K562 (cell line): Measurements from ENCODE around the gene DDR1. TPM values are rescaled to one million over a fixed set of nuclear protein-coding genes. Genes with fewer than 3 reads are reported as not detected.

Experiments used
- ATF1 ChIP-seq, 2 experiments: fragments of 450-650 bp in 1 of 2; IDR thresholded peaks; 2 replicates each; pipeline ENCODE4 v1.6.1; 2016; ENCODE audit warnings: missing compliant biosample characterization in 1 of 2, missing genetic modification characterization in 1 of 2
- BDP1 ChIP-seq: IDR thresholded peaks from 3 replicates; pipeline ENCODE4 v1.6.1; 2011; ENCODE audit not compliant: insufficient read length, insufficient read depth
- BRF1 ChIP-seq: IDR thresholded peaks from 3 replicates; pipeline ENCODE4 v1.6.1; 2011; ENCODE audit warnings: borderline replicate concordance, mild to moderate bottlenecking; ENCODE audit not compliant: insufficient read length; ENCODE audit errors: extremely low read depth
- CC2D1A ChIP-seq: fragments of 450-650 bp; IDR thresholded peaks from 2 replicates; pipeline ENCODE4 v1.6.1; 2017; ENCODE audit warnings: mild to moderate bottlenecking
- CLOCK ChIP-seq: fragments of 250-450 bp; sonication (Bioruptor Pico); IDR thresholded peaks from 2 replicates; pipeline ENCODE4 v1.4.0; 2020; ENCODE audit warnings: mild to moderate bottlenecking, moderate library complexity, borderline replicate concordance
- FIP1L1 ChIP-seq: fragments of 200-400 bp; formaldehyde crosslinking; IDR thresholded peaks from 2 replicates; pipeline ENCODE4 v1.6.1; 2018; ENCODE audit warnings: mild to moderate bottlenecking, low read depth, low read length; ENCODE audit not compliant: poor library complexity, severe bottlenecking
- JUN ChIP-seq, 2 experiments: sonication (generic) in 1 of 2; formaldehyde crosslinking in 1 of 2; IDR thresholded peaks; 2 replicates each; pipeline versions ENCODE4 v1.6.1 to v1.8.0; 2012 to 2022; ENCODE audit warnings: borderline replicate concordance in 2 of 2, mild to moderate bottlenecking in 2 of 2, improper control_type of control experiment in 1 of 2, low read depth in 1 of 2, low read length in 1 of 2, missing genetic modification reagents in 1 of 2
- L3MBTL2 ChIP-seq: fragments of 450-650 bp; IDR thresholded peaks from 2 replicates; pipeline ENCODE4 v1.6.1; 2016; ENCODE audit warnings: mild to moderate bottlenecking, moderate library complexity
- MAFG ChIP-seq: fragments of 450-650 bp; conservative IDR thresholded peaks from 2 replicates; pipeline ENCODE4 v1.6.1; 2016; ENCODE audit warnings: missing genetic modification characterization, missing compliant biosample characterization
- MAX ChIP-seq: sonication (generic); formaldehyde crosslinking; IDR thresholded peaks from 2 replicates; pipeline ENCODE4 v1.9.0; 2022; ENCODE audit warnings: mild to moderate bottlenecking, missing genetic modification reagents
- MEF2A ChIP-seq: IDR thresholded peaks from 2 replicates; pipeline ENCODE4 v1.6.1; 2011; ENCODE audit warnings: low read depth, mild to moderate bottlenecking, low read length, moderate library complexity; ENCODE audit not compliant: control insufficient read depth
- MTA3 ChIP-seq: fragments of 450-650 bp; formaldehyde crosslinking; IDR thresholded peaks from 2 replicates; pipeline ENCODE4 v1.6.1; 2017; ENCODE audit warnings: mild to moderate bottlenecking, borderline replicate concordance
- NCOA6 ChIP-seq: fragments of 450-650 bp; IDR thresholded peaks from 2 replicates; pipeline ENCODE4 v1.6.1; 2017; ENCODE audit warnings: mild to moderate bottlenecking
- POLR2H ChIP-seq: IDR thresholded peaks from 2 replicates; pipeline ENCODE4 v1.6.1; 2016; ENCODE audit warnings: missing genetic modification characterization, low read depth, mild to moderate bottlenecking, control low read depth, missing compliant biosample characterization, moderate library complexity
- PTBP1 ChIP-seq: fragments of 200-400 bp; formaldehyde crosslinking; IDR thresholded peaks from 2 replicates; pipeline ENCODE4 v1.6.1; 2017; ENCODE audit warnings: low read depth, low read length
- SUPT5H ChIP-seq: fragments of 450-650 bp; IDR thresholded peaks from 2 replicates; pipeline ENCODE4 v1.6.1; 2016
- ZBED1 ChIP-seq: IDR thresholded peaks from 2 replicates; pipeline ENCODE4 v1.6.1; 2014
- ZBTB43 ChIP-seq: sonication (generic); formaldehyde crosslinking; IDR thresholded peaks from 2 replicates; pipeline ENCODE4 v1.8.0; 2023; ENCODE audit warnings: mild to moderate bottlenecking, missing genetic modification reagents
- ZC3H8 ChIP-seq: fragments of 450-650 bp; IDR thresholded peaks from 2 replicates; pipeline ENCODE4 v1.6.1; 2017
- ZNF449 ChIP-seq: fragments of 250-450 bp; sonication (Bioruptor Pico); IDR thresholded peaks from 2 replicates; pipeline ENCODE4 v1.8.0; 2022; ENCODE audit warnings: moderate library complexity, mild to moderate bottlenecking, inconsistent platforms
- ZNF639 ChIP-seq, 2 experiments: fragments of 200-800 bp in 1 of 2; sonication (Bioruptor generic) in 1 of 2; sonication (generic) in 1 of 2; formaldehyde crosslinking in 1 of 2; IDR thresholded peaks in 1 of 2; conservative IDR thresholded peaks in 1 of 2; 2 replicates each; pipeline versions ENCODE4 v1.5.0 to v1.6.1; 2016 to 2020; ENCODE audit warnings: missing compliant biosample characterization in 1 of 2, missing genetic modification characterization in 1 of 2, missing genetic modification reagents in 1 of 2
- ZNF76 ChIP-seq: fragments of 250-450 bp; sonication (Bioruptor Pico); IDR thresholded peaks from 2 replicates; pipeline ENCODE4 v1.4.0; 2020; ENCODE audit warnings: mild to moderate bottlenecking, moderate library complexity, borderline replicate concordance
- polyA plus RNA-seq, 8 experiments: library from polyadenylated mRNA; depleted of rRNA in 4 of 8; stranded (reverse) in 5 of 8; unstranded in 3 of 8; fragments of >200 nt; fragmentation: Nextera tagmentation in 2 of 8; fragmentation: Illumina TruSeq in 1 of 8; extraction: Ambion mirVana in 2 of 8; extraction: Trizol in 1 of 8; gene quantifications; 2 replicates each; pipeline versions ENCODE4 v1.2.1 to v1.2.3, GENCODE V29; 2011 to 2014; ENCODE audit warnings: inconsistent platforms in 1 of 8, missing spikeins in 1 of 8
- total RNA-seq, 7 experiments: library from RNA; depleted of rRNA in 6 of 7; stranded (reverse); fragments of >200 nt in 6 of 7; fragmentation: Illumina TruSeq in 2 of 7; extraction: Trizol in 2 of 7; gene quantifications; 2 replicates each; pipeline versions ENCODE4 v1.2.1 to v1.2.3, GENCODE V29; 2011 to 2021; ENCODE audit warnings: low replicate concordance in 1 of 7

Gene DDR1
- total and polyA plus RNA-seq, 9 of the 15 experiments (the other 6 are each of a cell fraction or from before 2014, with no cell fraction given), result 1.4 to 44.6 (median 12.2) TPM

- no peak for TF ChIP-seq BRF1
- TF ChIP-seq MTA3, result no peak
- no peak for TF ChIP-seq NCOA6
- TF ChIP-seq ZBED1, result no peak
- TF ChIP-seq SUPT5H, result no peak
- TF ChIP-seq ZNF76, result no peak
- TF ChIP-seq ZNF449 (CRISPR knock-in tag), result peak; percentile 76; the same call in 1 of the 2 replicates
- TF ChIP-seq L3MBTL2, result no peak
- TF ChIP-seq FIP1L1, result no peak
- no peak for TF ChIP-seq MAX (CRISPR knock-in tag)
- no peak for TF ChIP-seq JUN (IDR thresholded peaks at IDR 0.05; ENCODE audit: borderline replicate concordance, low read depth, low read length)
- TF ChIP-seq JUN (CRISPR knock-in tag; IDR thresholded peaks at IDR 0.05; ENCODE audit: borderline replicate concordance), result no peak
- no peak for TF ChIP-seq ZBTB43 (CRISPR knock-in tag)
- peak; percentile 36; the same call in 1 of the 2 replicates for TF ChIP-seq MAFG (tag)
- no peak for TF ChIP-seq CC2D1A
- no peak for TF ChIP-seq POLR2H
- no peak for TF ChIP-seq CLOCK
- TF ChIP-seq ZC3H8, result no peak
- no peak for TF ChIP-seq BDP1
- no peak for TF ChIP-seq ATF1 (CRISPR knock-in tag; IDR thresholded peaks at IDR 0.05)
- peak; percentile 33; the same call in 1 of the 2 replicates for TF ChIP-seq ATF1 (tag; IDR thresholded peaks at IDR 0.05)
- peak in 1 of 2 experiments; percentile 82; a peak in 2 of 4 replicates for TF ChIP-seq ZNF639 (CRISPR knock-in tag; conservative IDR thresholded peaks at IDR 0.05 in 1 of 2, IDR thresholded peaks at IDR 0.05 in 1 of 2)
- TF ChIP-seq PTBP1, result no peak
- TF ChIP-seq MEF2A, result no peak
Measured at GRCh38 chr6:30837870-30838269, 46.4 kb upstream of the DDR1 start (continued).
